ENCODE data around the gene EPC1. TPM values are rescaled to one million over a fixed set of nuclear protein-coding genes. Genes with fewer than 3 reads are reported as not detected.
A peak's percentile ranks its signal among the peaks of the same experiment; 100 is the strongest.
"Not testable (repeated sequence)": the region's sequence is repeated elsewhere in the genome, so short reads cannot be mapped to it uniquely, and the experiment has no call there.

Gene EPC1, protein sequence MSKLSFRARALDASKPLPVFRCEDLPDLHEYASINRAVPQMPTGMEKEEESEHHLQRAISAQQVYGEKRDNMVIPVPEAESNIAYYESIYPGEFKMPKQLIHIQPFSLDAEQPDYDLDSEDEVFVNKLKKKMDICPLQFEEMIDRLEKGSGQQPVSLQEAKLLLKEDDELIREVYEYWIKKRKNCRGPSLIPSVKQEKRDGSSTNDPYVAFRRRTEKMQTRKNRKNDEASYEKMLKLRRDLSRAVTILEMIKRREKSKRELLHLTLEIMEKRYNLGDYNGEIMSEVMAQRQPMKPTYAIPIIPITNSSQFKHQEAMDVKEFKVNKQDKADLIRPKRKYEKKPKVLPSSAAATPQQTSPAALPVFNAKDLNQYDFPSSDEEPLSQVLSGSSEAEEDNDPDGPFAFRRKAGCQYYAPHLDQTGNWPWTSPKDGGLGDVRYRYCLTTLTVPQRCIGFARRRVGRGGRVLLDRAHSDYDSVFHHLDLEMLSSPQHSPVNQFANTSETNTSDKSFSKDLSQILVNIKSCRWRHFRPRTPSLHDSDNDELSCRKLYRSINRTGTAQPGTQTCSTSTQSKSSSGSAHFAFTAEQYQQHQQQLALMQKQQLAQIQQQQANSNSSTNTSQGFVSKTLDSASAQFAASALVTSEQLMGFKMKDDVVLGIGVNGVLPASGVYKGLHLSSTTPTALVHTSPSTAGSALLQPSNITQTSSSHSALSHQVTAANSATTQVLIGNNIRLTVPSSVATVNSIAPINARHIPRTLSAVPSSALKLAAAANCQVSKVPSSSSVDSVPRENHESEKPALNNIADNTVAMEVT
- 100 to 1,000 TPM; 178 to 189 TPM for total RNA-seq
- 216 to 333 reads per million in 2 donors for total RNA-seq

DNA sequence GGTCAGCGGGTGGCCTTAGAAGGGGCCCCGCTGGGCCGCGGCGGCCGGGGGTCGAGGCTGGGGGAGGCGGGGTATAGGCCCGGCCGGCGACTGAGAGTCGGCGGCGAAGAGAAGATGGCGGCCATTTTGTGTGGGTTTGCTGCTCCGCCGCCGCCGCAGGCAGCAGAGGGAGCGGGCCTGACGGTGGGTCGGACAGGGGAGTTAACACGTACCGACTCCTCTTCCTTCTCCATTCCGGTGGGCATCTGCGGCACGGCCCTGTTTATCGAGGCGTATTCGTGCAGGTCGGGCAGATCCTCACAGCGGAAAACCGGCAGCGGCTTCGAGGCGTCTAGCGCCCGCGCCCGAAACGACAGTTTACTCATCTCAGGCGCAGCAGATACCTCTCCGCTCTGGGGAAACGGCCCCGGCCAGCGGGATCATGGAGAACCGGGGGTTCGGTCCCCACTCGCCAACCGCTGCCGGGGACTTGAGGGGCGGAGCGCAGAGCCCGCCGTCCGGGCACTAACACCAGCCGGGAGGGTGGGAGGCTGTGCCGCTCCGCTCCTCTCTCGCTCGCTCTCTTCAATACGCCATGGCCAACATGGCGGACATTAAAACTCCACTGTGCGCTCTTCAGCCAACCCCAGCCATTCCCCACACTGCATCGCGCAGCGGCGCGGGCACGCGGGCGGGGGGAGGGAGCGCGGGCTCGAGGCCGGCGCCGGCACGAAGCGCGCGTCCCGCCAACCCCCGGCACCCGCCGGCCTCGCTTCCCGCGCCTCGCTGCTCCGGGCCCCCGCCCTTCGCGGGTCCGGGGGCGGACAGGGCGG is at the start of gene EPC1:
Gene EPC1 (minus strand): TSS at position 608 of the 812 bp plus-strand sequence. CDS start 243 bp downstream, at position 365.
- peak within 1 kb of the TSS; percentile 92 for H3K4me3 Mint-ChIP-seq
- no peaks in the 10 kb centered on the region for H3K9me3 ChIP-seq (ENCODE audit: control insufficient read depth, low read length, poor library complexity, severe bottlenecking)
- DNase-seq, result peak; percentile 80 to 83 (median 81)
- H3K27ac Mint-ChIP-seq, result peak within 1 kb of the TSS; percentile 97
- H3K4me1 Mint-ChIP-seq, result peaks cover 42% of the 10 kb centered on the region
- no peaks in the 10 kb centered on the region for H3K27me3 Mint-ChIP-seq
- peaks cover 8% of the 10 kb centered on the region for H3K36me3 Mint-ChIP-seq (ENCODE audit: low read depth)
- peak; percentile 78 for ATAC-seq

DNA sequence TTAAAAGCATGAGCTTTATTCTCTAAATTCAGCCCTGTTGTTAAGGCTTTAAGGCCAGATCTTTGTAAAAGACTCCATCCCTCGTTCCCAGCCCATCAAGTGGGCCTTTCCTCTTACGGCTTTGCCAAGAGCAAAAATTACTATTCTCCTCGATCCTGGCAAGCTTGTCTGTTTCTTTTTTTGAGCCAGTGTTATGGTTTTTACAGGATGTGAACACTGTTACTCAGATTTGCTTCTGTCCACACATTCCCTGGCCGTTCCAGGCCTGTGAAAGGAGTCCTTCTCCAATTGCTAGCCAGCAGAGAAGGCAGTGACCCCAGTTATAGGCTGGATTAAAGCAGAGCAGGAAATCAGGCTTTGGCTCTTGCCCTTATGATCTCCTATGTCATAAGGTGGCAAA is 47.0 kb upstream of the EPC1 start:
- Mint-ChIP-seq H3K4me3 (no peak overlapping the region), H3K4me1 (no peaks in the 10 kb centered on the region), H3K27ac (no peak overlapping the region), H3K27me3 (no peaks in the 10 kb centered on the region), H3K36me3 (ENCODE audit: low read depth) (no peaks in the 10 kb centered on the region)
- no peak for DNase-seq
- H3K9me3 ChIP-seq (ENCODE audit: control insufficient read depth, low read length, poor library complexity, severe bottlenecking), result no peaks in the 10 kb centered on the region
- no peak for ATAC-seq

DNA sequence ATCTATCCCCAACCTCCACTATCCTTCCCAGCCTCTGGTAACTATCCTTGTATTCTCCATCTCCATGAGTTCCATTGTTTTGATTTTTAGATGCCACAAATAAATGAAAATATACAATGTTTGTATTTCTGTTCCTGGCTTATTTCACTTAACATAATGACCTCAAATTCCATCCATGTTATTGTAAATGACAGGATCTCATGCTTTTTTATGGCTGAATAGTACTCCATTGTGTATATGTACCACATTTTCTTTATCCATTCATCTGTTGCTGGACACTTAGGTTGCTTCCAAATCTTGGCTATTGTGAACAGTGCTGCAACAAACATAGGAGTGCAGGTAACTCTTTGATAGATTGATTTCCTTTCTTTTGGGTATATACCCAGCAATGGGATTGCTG is 45.3 kb upstream of the EPC1 start:
- H3K4me1 Mint-ChIP-seq; H3K27ac Mint-ChIP-seq; ATAC-seq; DNase-seq; H3K9me3 ChIP-seq (ENCODE audit: control insufficient read depth, low read length, poor library complexity, severe bottlenecking); H3K36me3 Mint-ChIP-seq (ENCODE audit: low read depth); H3K27me3 Mint-ChIP-seq; H3K4me3 Mint-ChIP-seq: not testable (repeated sequence)

DNA sequence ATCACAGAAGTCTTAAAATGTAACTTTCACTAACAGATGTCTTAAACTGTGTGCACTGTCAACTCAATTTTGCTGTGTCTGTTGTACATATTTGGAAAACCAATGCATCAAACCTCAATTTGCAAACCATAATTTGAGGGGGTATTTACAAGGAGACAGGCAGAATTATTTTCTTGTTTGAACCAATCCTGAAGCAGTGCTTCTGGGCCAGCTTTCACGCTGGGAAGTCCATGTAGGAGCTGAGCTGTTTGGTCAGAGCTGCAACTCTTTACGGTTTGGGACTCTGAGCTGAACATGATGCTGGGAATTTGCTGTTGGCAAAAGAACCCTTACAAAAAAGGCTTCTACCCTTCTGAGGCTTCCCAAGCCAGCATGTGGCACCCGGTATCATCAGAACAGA is 43.2 kb upstream of the EPC1 start:
- no peak for ATAC-seq
- no peak overlapping the region for H3K27ac Mint-ChIP-seq
- peaks cover 7% of the 10 kb centered on the region for H3K4me1 Mint-ChIP-seq
- H3K4me3 Mint-ChIP-seq, result no peak overlapping the region
- H3K36me3 Mint-ChIP-seq (ENCODE audit: low read depth), result no peaks in the 10 kb centered on the region
- H3K9me3 ChIP-seq (ENCODE audit: control insufficient read depth, low read length, poor library complexity, severe bottlenecking), result no peaks in the 10 kb centered on the region
- H3K27me3 Mint-ChIP-seq, result no peaks in the 10 kb centered on the region
- DNase-seq, result no peak

DNA sequence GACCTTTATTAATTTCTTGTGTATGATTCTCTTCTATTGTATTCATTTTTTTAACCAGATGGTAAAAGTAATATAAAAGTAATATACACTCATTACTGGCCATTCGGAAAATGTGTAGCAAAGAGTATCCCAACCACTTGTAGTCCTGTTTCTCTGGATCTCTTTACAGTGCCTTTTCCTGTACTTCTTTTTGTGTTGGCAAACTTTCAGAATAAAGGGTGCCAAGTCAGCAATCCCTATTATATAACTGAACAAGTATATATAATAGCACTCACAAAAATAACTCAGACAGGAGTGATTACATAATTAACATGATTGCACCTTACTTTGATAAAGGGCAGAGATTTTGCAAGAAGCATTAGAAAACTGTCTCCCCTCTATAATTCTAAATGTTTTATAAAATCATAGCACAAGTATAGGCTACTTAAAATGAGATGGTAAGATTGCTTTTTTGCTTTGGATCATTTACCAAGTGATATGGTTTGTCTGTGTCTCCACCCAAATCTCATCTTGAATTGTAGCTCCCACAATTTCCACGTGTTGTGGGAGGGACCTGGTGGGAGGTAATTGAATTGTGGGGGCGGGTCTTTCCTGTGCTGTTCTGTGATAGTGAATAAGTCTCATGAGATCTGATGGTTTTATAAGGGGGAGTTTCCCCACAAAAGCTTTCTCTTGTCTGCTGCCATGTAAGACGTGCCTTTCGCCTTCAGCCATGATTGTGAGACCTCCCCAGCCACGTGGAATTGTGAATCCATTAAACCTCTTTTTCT is 41.5 kb upstream of the EPC1 start:
- Mint-ChIP-seq H3K27ac (no peak overlapping the region), H3K4me3 (no peak overlapping the region), H3K4me1 (peaks cover 7% of the 10 kb centered on the region), H3K27me3 (no peaks in the 10 kb centered on the region), H3K36me3 (ENCODE audit: low read depth) (no peaks in the 10 kb centered on the region)
- DNase-seq, result no peak
- no peak for ATAC-seq
- H3K9me3 ChIP-seq (ENCODE audit: control insufficient read depth, low read length, poor library complexity, severe bottlenecking), result no peaks in the 10 kb centered on the region

DNA sequence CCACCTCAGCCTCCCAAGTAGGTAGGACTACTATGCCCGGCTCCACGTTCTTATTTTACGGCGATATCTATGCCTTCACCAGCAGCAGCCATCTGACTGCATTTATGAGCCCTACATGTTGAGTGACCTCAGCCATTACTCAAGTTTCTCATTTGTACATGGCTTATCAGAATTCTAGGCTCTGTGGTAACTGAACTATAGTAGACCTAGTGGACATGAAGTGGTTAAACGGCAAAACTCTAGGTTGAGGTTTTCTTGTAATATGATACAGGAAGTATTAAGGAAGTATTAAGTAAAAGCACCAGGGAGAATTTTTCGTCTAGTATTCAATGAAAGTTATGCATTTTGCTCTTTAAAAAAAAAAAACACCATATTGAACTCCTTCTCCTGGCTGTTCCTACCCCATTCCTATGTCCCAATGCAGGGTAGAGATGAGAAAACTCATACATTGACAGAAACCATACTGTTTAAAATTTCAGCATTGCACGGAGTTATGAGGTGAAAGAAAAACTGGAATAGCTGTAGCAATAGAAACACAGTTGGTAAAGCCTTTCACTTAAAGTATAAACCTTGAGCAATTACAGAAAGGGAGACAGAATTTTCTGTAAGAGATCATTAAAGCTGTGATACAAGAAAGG is 39.8 kb upstream of the EPC1 start:
- Mint-ChIP-seq H3K4me3 (no peak overlapping the region), H3K4me1 (peaks cover 8% of the 10 kb centered on the region), H3K27me3 (no peaks in the 10 kb centered on the region), H3K27ac (no peak overlapping the region), H3K36me3 (ENCODE audit: low read depth) (no peaks in the 10 kb centered on the region)
- DNase-seq (no peak), ATAC-seq (no peak)
- H3K9me3 ChIP-seq (ENCODE audit: control insufficient read depth, low read length, poor library complexity, severe bottlenecking), result no peaks in the 10 kb centered on the region

DNA sequence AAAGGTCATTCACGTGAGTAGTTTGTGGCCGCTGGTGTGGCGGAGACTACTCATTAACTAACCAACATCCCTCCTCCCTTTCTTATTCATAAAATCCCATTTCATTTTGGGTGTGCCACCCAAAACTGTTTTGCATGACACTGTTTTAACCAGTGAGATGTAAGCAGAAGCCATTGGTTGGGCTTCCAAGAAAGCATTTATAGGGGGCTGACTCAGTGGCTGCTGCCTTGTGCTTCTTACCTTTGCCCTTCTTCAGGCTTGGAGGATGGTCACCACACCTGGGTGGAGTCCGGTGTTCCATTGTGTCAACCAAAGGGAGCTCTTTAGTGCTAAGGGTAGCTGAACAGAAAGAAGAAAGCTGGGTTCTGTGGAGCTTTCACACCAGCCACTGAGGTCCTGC is 37.2 kb upstream of the EPC1 start:
- Mint-ChIP-seq H3K36me3 (ENCODE audit: low read depth) (no peaks in the 10 kb centered on the region), H3K27me3 (no peaks in the 10 kb centered on the region)

DNA sequence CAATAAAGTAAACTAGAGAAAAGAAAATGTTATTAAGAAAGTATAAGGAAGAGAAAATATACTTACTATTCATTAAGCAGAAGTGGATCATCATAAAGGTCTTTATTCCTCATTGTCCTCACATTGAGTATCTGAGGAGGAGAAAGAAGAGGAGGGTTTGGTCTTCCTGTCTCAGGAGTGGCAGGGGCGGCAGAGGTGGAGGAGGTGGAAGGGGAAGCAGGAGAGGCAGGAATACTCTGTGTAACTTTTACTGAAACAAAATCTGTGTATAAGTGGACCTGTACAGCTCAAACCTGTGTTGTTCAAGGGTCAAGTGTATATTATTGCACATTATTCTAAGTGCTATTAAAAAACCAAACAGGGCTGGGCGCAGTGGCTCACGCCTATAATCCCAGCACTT is 34.2 kb upstream of the EPC1 start:
- H3K4me1 Mint-ChIP-seq, result peaks cover 2% of the 10 kb centered on the region
- H3K4me3 Mint-ChIP-seq, result no peak overlapping the region
- H3K9me3 ChIP-seq (ENCODE audit: control insufficient read depth, low read length, poor library complexity, severe bottlenecking), result no peaks in the 10 kb centered on the region
- DNase-seq (no peak), ATAC-seq (no peak)
- H3K27ac Mint-ChIP-seq, result no peak overlapping the region
- no peaks in the 10 kb centered on the region for H3K27me3 Mint-ChIP-seq
- no peaks in the 10 kb centered on the region for H3K36me3 Mint-ChIP-seq (ENCODE audit: low read depth)

More for the DNA sequence above, 37.2 kb upstream of the EPC1 start:
- ATAC-seq (no peak), DNase-seq (no peak)
- H3K4me3 Mint-ChIP-seq, result no peak overlapping the region
- peaks cover 9% of the 10 kb centered on the region for H3K4me1 Mint-ChIP-seq
- H3K9me3 ChIP-seq (ENCODE audit: control insufficient read depth, low read length, poor library complexity, severe bottlenecking), result no peaks in the 10 kb centered on the region
- no peak overlapping the region for H3K27ac Mint-ChIP-seq

DNA sequence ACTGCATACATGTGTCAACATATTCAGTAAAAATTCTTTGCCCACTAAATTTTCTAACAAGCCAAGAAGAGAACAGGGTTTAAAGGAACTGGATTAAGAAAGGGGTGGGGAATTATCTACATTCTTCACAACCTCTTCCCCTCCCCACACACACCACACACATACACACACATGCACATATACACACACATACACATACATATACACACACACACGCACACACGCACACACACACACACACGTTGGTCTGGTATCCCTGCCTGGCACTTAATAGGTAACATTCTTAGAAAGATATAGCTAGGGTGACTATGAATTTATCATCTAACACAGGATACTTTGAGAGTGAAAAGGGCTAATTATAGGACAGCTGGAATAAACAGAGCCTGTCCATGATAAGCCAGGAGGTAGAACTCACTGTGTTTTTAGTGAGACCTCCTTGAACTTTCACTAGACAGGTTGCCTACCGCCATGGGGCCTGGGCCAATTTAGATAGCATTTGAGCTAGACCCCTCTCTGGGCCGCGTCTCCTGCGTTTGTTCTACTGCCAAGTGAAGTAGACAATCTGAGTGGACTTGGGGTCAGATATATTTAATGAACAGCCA is 33.1 kb upstream of the EPC1 start:
- no peak overlapping the region for H3K27ac Mint-ChIP-seq
- no peaks in the 10 kb centered on the region for H3K36me3 Mint-ChIP-seq (ENCODE audit: low read depth)
- no peaks in the 10 kb centered on the region for H3K9me3 ChIP-seq (ENCODE audit: control insufficient read depth, low read length, poor library complexity, severe bottlenecking)
- no peak overlapping the region for H3K4me3 Mint-ChIP-seq
- DNase-seq (no peak), ATAC-seq (no peak)
- no peaks in the 10 kb centered on the region for H3K27me3 Mint-ChIP-seq
- peaks cover 6% of the 10 kb centered on the region for H3K4me1 Mint-ChIP-seq

DNA sequence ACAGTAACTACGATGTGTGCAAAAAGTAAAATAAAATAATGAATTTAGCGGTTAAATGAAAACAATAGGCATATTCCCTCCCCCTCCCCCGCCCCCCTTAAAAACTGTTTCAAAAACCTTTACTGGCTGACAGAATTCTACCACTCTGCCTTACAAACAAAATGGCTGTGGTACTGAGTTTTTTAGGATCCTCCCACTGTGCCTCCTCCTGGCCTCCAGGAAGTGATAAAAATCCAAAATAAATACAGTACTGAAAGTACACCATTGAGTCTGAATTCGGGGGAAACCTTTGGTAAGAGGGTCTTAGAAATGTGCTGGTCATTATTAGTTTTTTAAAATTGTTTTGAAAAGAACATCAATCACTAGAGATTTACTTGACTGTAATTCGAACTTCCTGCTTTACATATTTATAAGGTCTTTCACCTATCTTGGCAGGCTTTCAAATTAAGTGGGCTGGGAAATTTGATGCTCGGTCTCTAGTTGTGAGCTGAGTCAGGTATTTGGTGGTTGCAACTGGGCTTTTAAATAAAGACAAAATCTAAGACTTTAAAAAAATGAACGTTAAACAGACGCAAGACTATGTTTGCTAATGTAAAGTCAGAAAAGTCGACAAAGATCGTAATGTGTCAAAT is 32.5 kb upstream of the EPC1 start:
- H3K27ac Mint-ChIP-seq, result no peak overlapping the region
- H3K36me3 Mint-ChIP-seq (ENCODE audit: low read depth), result no peaks in the 10 kb centered on the region
- no peaks in the 10 kb centered on the region for H3K9me3 ChIP-seq (ENCODE audit: control insufficient read depth, low read length, poor library complexity, severe bottlenecking)
- H3K4me1 Mint-ChIP-seq, result peaks cover 11% of the 10 kb centered on the region
- DNase-seq, result no peak
- no peak overlapping the region for H3K4me3 Mint-ChIP-seq
- ATAC-seq, result peak; percentile 38
- no peaks in the 10 kb centered on the region for H3K27me3 Mint-ChIP-seq

DNA sequence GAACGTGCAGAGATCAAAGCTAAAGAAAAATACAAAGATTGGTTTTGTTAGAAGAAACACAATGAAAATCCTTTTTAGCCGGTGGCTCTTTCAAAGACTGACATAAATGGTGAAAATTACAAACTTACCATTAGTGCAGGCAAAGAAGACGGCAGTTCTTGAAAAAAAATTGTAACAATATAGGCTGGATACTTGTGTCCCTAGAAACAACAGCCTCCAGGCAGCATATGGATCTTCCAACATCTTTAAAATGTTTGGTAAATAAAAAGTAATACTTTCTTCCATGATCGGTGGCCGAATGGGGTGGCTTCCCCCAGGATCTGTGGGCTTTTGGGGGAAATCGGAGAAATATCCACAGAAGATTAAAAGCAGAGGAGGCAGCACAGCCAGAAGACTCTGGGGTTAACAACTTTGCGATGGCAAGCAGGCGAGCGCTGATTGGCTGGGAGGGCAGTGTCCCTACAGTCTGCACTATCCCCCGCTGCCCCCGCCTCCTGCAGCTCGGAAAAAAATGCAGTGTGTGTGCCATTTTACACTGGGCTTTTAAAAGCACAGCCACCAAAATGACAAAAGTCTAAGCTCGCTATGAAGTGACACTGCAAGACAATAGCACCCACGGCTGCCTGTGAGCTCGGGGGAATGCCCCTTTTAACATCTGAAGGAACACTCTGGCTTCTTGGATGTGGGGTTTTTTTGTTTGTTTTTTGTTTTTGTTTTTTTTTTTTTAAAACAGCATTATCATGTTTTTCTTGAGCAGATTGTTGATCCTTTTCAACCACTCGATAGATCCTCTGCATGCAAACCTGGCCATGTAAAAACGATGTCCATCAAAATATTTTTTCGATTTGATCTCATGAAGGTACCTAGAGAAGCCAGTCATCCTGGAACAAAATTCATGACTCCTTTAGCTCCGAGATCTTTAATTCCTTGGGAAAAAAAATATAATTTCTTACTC is 31.7 kb upstream of the EPC1 start:
- ATAC-seq (peak; percentile 93), DNase-seq (peak; percentile 83 to 87 (median 85))
- peaks cover 14% of the 10 kb centered on the region for H3K4me1 Mint-ChIP-seq
- H3K9me3 ChIP-seq (ENCODE audit: control insufficient read depth, low read length, poor library complexity, severe bottlenecking), result no peaks in the 10 kb centered on the region
- no peak overlapping the region for H3K27ac Mint-ChIP-seq
- H3K27me3 Mint-ChIP-seq, result no peaks in the 10 kb centered on the region
- H3K4me3 Mint-ChIP-seq, result no peak overlapping the region
- no peaks in the 10 kb centered on the region for H3K36me3 Mint-ChIP-seq (ENCODE audit: low read depth)

All from T-helper 17 cell (primary cell).